ENCODE data around the gene UPF3B. TPM values are rescaled to one million over a fixed set of nuclear protein-coding genes. Genes with fewer than 3 reads are reported as not detected.
A peak's percentile ranks its signal among the peaks of the same experiment; 100 is the strongest.

Gene UPF3B
- total and polyA plus RNA-seq, 10 of the 15 experiments (the other 5 are each of a cell fraction or from before 2014, with no cell fraction given): 5.7 to 35.3 (median 22.1) TPM

GRCh38 chrX:119885554-119886428, 33.0 kb upstream of the UPF3B start:
- WGBS (ENCODE audit: insufficient coverage, insufficient replicate concordance, low lambda C conversion rate, missing lambda C conversion rate): 66% methylated on average over 11 of the region's 11 CpGs
- in situ Hi-C loops (cut with MboI): no loop called here
- POLR2A ChIA-PET: no interaction called here
- intact Hi-C loops (cut with micrococcal nuclease; ENCODE audit: unreplicated experiment): loop anchor here (10.0 kb wide), 1 partner anchor 401 kb away; no protein-coding TSS in a partner anchor
- no peak for DNase-seq (ENCODE audit: low read depth, low spot score)
- Histone ChIP-seq H3K9me3 (replicated peaks; ENCODE audit: control insufficient read depth, insufficient read depth, low read length) (no peaks in the 10 kb centered on the region), H3K79me2 (ENCODE audit: control insufficient read depth, insufficient read depth, low read length) (no peaks in the 10 kb centered on the region), H3K4me1 (ENCODE audit: control insufficient read depth, insufficient read depth, low read length) (no peaks in the 10 kb centered on the region), H2AFZ (ENCODE audit: control insufficient read depth, low read depth, low read length) (no peak overlapping the region; the same call in 1 of the 2 replicates), H4K20me1 (ENCODE audit: control insufficient read depth, insufficient read depth) (no peaks in the 10 kb centered on the region), H3K9ac (ENCODE audit: control insufficient read depth, insufficient read depth, low read length) (no peak overlapping the region), H3K4me3 (no peak overlapping the region), H3K27me3 (replicated peaks in 1 of 2; ENCODE audit: control insufficient read depth in 2 of 2, insufficient read depth in 2 of 2, low read length in 1 of 2) (no peaks in the 10 kb centered on the region), H3K36me3 (ENCODE audit: control insufficient read depth in 2 of 2, insufficient read depth in 2 of 2, low read length in 1 of 2) (no peaks in the 10 kb centered on the region), H3K27ac (ENCODE audit: control insufficient read depth, insufficient read depth) (no peak overlapping the region), H3K4me2 (ENCODE audit: control insufficient read depth, insufficient read depth) (0 out of 2 replicates have a peak overlapping the region, but pooled peaks have one; percentile 41)
- SMC1A ChIA-PET (ENCODE audit: uncharacterized antibody, unreplicated experiment): no interaction called here
- BruUV-seq (replicated peaks): no TSS peak
- TF ChIP-seq NFYB (IDR thresholded peaks at IDR 0.05; ENCODE audit: insufficient read depth, low read depth, low read length) (peak; percentile 88), E4F1 (IDR thresholded peaks at IDR 0.05; ENCODE audit: borderline replicate concordance, partially characterized antibody) (no peak)
- CTCF ChIA-PET: no interaction called here
- no peak for FAIRE-seq
- RAD21 ChIA-PET (ENCODE audit: unreplicated experiment): no interaction called here
- ATAC-seq: peak; percentile 14; the same call in 2 of the 3 replicates
